ENCODE data around the gene CDIP1. TPM values are rescaled to one million over a fixed set of nuclear protein-coding genes. Genes with fewer than 3 reads are reported as not detected.
A peak's percentile ranks its signal among the peaks of the same experiment; 100 is the strongest.

CDIP1 gene
- total and polyA plus RNA-seq, 10 of the 15 experiments (the other 5 are each of a cell fraction or from before 2014, with no cell fraction given): 6.1 to 32.4 (median 13.6) TPM

GRCh38 chr16:4537376-4538343 is 913 bp downstream of the CDIP1 start:
- Histone ChIP-seq H3K27me3 (replicated peaks in 1 of 2; ENCODE audit: control insufficient read depth in 2 of 2, insufficient read depth in 2 of 2, low read length in 1 of 2) (no peaks in the 10 kb centered on the region; a peak in 1 of 4 replicates), H4K20me1 (ENCODE audit: control insufficient read depth, insufficient read depth) (no peaks in the 10 kb centered on the region), H3K36me3 (ENCODE audit: control insufficient read depth in 2 of 2, insufficient read depth in 2 of 2, low read length in 1 of 2) (peaks cover 0 to 2% of the 10 kb centered on the region in 2 experiments; a peak in 1 of 4 replicates), H3K4me1 (ENCODE audit: control insufficient read depth, insufficient read depth, low read length) (peaks cover 11% of the 10 kb centered on the region), H3K9ac (ENCODE audit: control insufficient read depth, insufficient read depth, low read length) (peak overlapping the region; percentile 60; the same call in 1 of the 2 replicates), H3K4me2 (ENCODE audit: control insufficient read depth, insufficient read depth) (peak overlapping the region; percentile 36), H3K79me2 (ENCODE audit: control insufficient read depth, insufficient read depth, low read length) (peaks cover 18% of the 10 kb centered on the region), H2AFZ (ENCODE audit: control insufficient read depth, low read depth, low read length) (peak overlapping the region; percentile 6), H3K9me3 (replicated peaks; ENCODE audit: control insufficient read depth, insufficient read depth, low read length) (peaks cover 12% of the 10 kb centered on the region), H3K4me3 (peak overlapping the region; percentile 70), H3K27ac (ENCODE audit: control insufficient read depth, insufficient read depth) (no peak overlapping the region; the same call in 1 of the 2 replicates)
- ChIA-PET CTCF (interaction anchor here (1.2 to 2.7 kb wide), 4 partner anchors 13 to 32 kb away, joined by 4 to 21 read pairs (median 7); no protein-coding TSS in a partner anchor), SMC1A (ENCODE audit: uncharacterized antibody, unreplicated experiment) (interaction anchor here (0.9 to 1.9 kb wide), 3 partner anchors 32 to 79 kb away, joined by 3 to 6 read pairs (median 3); no protein-coding TSS in a partner anchor), RAD21 (ENCODE audit: unreplicated experiment) (interaction anchor here (1.1 kb wide), 1 partner anchor 21 kb away, joined by 5 read pairs; no protein-coding TSS in a partner anchor), POLR2A (interaction anchor here (1.7 to 2.3 kb wide), 2 partner anchors 32 to 78 kb away, joined by 6 to 9 read pairs; no protein-coding TSS in a partner anchor)
- no peak for TF ChIP-seq USF1 (IDR thresholded peaks at IDR 0.05; ENCODE audit: borderline replicate concordance, extremely low read length, insufficient read depth, low read depth, low read length)
- TF ChIP-seq, protein P1, sequence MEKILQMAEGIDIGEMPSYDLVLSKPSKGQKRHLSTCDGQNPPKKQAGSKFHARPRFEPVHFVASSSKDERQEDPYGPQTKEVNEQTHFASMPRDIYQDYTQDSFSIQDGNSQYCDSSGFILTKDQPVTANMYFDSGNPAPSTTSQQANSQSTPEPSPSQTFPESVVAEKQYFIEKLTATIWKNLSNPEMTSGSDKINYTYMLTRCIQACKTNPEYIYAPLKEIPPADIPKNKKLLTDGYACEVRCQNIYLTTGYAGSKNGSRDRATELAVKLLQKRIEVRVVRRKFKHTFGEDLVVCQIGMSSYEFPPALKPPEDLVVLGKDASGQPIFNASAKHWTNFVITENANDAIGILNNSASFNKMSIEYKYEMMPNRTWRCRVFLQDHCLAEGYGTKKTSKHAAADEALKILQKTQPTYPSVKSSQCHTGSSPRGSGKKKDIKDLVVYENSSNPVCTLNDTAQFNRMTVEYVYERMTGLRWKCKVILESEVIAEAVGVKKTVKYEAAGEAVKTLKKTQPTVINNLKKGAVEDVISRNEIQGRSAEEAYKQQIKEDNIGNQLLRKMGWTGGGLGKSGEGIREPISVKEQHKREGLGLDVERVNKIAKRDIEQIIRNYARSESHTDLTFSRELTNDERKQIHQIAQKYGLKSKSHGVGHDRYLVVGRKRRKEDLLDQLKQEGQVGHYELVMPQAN (conservative IDR thresholded peaks at IDR 0.05): peak; percentile 33; the same call in 1 of the 2 replicates
- TF ChIP-seq DPF2 (IDR thresholded peaks at IDR 0.05): 0 out of 2 replicates have a peak, but pooled peaks have one; percentile 10
- TF ChIP-seq IKZF1 (conservative IDR thresholded peaks at IDR 0.05): peak; percentile 24; the same call in 1 of the 2 replicates
- no peak; a peak in 1 of 4 replicates for TF ChIP-seq BHLHE40 (IDR thresholded peaks at IDR 0.05; ENCODE audit: borderline replicate concordance in 1 of 2, low read depth in 2 of 2, low read length in 1 of 2)
- TF ChIP-seq ZNF384 (IDR thresholded peaks at IDR 0.05; ENCODE audit: borderline replicate concordance, low read depth, low read length): no peak
- TF ChIP-seq ESRRA (IDR thresholded peaks at IDR 0.05; ENCODE audit: low read length): 0 out of 2 replicates have a peak, but pooled peaks have one; percentile 7
- peak; percentile 27; the same call in 1 of the 2 replicates for TF ChIP-seq GATAD2B (conservative IDR thresholded peaks at IDR 0.05; ENCODE audit: low read depth)
- peak; percentile 68 for ATAC-seq
- no TSS peak for BruUV-seq (replicated peaks)
- WGBS (ENCODE audit: insufficient coverage, insufficient replicate concordance, low lambda C conversion rate, missing lambda C conversion rate): 34% methylated on average over 51 of the region's 75 CpGs
- intact Hi-C loops (cut with micrococcal nuclease; ENCODE audit: unreplicated experiment): no loop called here
- FAIRE-seq: no peak
- in situ Hi-C loops (cut with MboI): loop anchor here (10.0 kb wide), 1 partner anchor 57 kb away; no protein-coding TSS in a partner anchor
- no peak for DNase-seq (ENCODE audit: low read depth, low spot score)

All from GM12878 (cell line).